ENCODE data around the gene RCAN2.
"Not testable (repeated sequence)": the region's sequence is repeated elsewhere in the genome, so short reads cannot be mapped to it uniquely, and the experiment has no call there.

RCAN2 gene

GRCh38 chr6:46333481-46333880, 157.8 kb downstream of the RCAN2 start:
- no peak for DNase-seq (ENCODE audit: low read depth)

- not testable (repeated sequence) for DNase-seq (ENCODE audit: low read depth)
Observed at GRCh38 chr6:46332448-46332847, 158.8 kb downstream of the RCAN2 start.

GRCh38 chr6:46331461-46331860, 159.8 kb downstream of the RCAN2 start:
- DNase-seq (ENCODE audit: low read depth): no peak

GRCh38 chr6:46329568-46329967, 161.7 kb downstream of the RCAN2 start:
- no peak for DNase-seq (ENCODE audit: low read depth)

- no peak for DNase-seq (ENCODE audit: low read depth)
Observed at GRCh38 chr6:46327779-46328178, 163.5 kb downstream of the RCAN2 start.

GRCh38 chr6:46325561-46326530, 165.4 kb downstream of the RCAN2 start:
- DNase-seq (ENCODE audit: low read depth): peak; percentile 44

- no peak for DNase-seq (ENCODE audit: low read depth)
Observed at GRCh38 chr6:46324706-46325105, 166.5 kb downstream of the RCAN2 start.

- DNase-seq (ENCODE audit: low read depth): no peak
Observed at GRCh38 chr6:46323966-46324622, 167.2 kb downstream of the RCAN2 start.

- peak; percentile 88 for DNase-seq (ENCODE audit: low read depth)
Observed at GRCh38 chr6:46323312-46323965, 167.8 kb downstream of the RCAN2 start.

- DNase-seq (ENCODE audit: low read depth): no peak
Observed at GRCh38 chr6:46320505-46320904, 170.7 kb downstream of the RCAN2 start.

- no peak for DNase-seq (ENCODE audit: low read depth)
Observed at GRCh38 chr6:46315589-46315988, 175.7 kb downstream of the RCAN2 start.

- DNase-seq (ENCODE audit: low read depth): no peak
Observed at GRCh38 chr6:46312654-46313053, 178.6 kb downstream of the RCAN2 start.

- no peak for DNase-seq (ENCODE audit: low read depth)
Observed at GRCh38 chr6:46310196-46310595, 181.1 kb downstream of the RCAN2 start.

GRCh38 chr6:46306431-46306830, 184.8 kb downstream of the RCAN2 start:
- no peak for DNase-seq (ENCODE audit: low read depth)

GRCh38 chr6:46305833-46306232, 185.4 kb downstream of the RCAN2 start:
- DNase-seq (ENCODE audit: low read depth): no peak

GRCh38 chr6:46305236-46305635, 186.0 kb downstream of the RCAN2 start:
- DNase-seq (ENCODE audit: low read depth): no peak

- DNase-seq (ENCODE audit: low read depth): no peak
Observed at GRCh38 chr6:46302816-46303215, 188.4 kb downstream of the RCAN2 start.

- DNase-seq (ENCODE audit: low read depth): no peak
Observed at GRCh38 chr6:46302176-46302575, 189.1 kb downstream of the RCAN2 start.

- DNase-seq (ENCODE audit: low read depth): no peak
Observed at GRCh38 chr6:46299253-46299652, 192.0 kb downstream of the RCAN2 start.

GRCh38 chr6:46296586-46296985, 194.7 kb downstream of the RCAN2 start:
- no peak for DNase-seq (ENCODE audit: low read depth)

GRCh38 chr6:46293641-46294316, 197.5 kb downstream of the RCAN2 start:
- DNase-seq (ENCODE audit: low read depth): no peak

GRCh38 chr6:46291880-46292279, 199.4 kb downstream of the RCAN2 start:
- no peak for DNase-seq (ENCODE audit: low read depth)
